Body of pancreas (tissue), 4 donors: ENCODE measurements around the gene CRK.

Experiments
- POLR2A ChIP-seq, 3 donors: fragments of 450-650 bp; IDR thresholded peaks; one replicate each; pipeline ENCODE4 v1.6.1; 2016; ENCODE audit warnings: antibody characterized with exemption in 3 of 3, mild to moderate bottlenecking in 2 of 3
- TF ChIP-seq, protein P1 (sequence below), 7 experiments: fragments of 450-650 bp in 4 of 7; fragments of 200-600 bp in 3 of 7; sonication (generic) in 3 of 7; IDR thresholded peaks; one replicate each; pipeline ENCODE4 v1.5.1; 2016 to 2019; ENCODE audit warnings: antibody characterized with exemption in 7 of 7

DNA sequence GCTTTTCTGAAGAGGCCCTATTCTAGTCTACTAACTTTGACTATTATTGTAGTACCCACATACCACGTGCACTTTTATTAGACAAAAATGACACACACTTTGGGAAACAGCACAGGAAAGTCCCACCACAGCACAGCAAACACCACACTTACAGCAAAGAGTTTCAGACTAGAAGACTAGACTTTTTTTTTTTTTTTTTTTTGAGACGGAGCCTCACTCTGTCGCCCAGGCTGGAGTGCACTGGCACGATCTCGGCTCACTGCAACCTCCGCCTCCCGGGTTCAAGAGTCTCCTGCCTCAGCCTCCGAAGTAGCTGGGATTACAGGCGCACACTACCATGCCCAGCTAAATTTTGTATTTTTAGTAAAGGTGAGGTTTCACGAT lies 76.1 kb downstream of the CRK start:
- TF ChIP-seq, protein P1, sequence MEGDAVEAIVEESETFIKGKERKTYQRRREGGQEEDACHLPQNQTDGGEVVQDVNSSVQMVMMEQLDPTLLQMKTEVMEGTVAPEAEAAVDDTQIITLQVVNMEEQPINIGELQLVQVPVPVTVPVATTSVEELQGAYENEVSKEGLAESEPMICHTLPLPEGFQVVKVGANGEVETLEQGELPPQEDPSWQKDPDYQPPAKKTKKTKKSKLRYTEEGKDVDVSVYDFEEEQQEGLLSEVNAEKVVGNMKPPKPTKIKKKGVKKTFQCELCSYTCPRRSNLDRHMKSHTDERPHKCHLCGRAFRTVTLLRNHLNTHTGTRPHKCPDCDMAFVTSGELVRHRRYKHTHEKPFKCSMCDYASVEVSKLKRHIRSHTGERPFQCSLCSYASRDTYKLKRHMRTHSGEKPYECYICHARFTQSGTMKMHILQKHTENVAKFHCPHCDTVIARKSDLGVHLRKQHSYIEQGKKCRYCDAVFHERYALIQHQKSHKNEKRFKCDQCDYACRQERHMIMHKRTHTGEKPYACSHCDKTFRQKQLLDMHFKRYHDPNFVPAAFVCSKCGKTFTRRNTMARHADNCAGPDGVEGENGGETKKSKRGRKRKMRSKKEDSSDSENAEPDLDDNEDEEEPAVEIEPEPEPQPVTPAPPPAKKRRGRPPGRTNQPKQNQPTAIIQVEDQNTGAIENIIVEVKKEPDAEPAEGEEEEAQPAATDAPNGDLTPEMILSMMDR (IDR thresholded peaks at IDR 0.05), result no peak
- no peak for TF ChIP-seq POLR2A (IDR thresholded peaks at IDR 0.05)
